GM12892 (cell line): ENCODE data around the gene PCOLCE2.

Experiments used
- POLR2AphosphoS5 ChIP-seq: IDR thresholded peaks from 2 replicates; pipeline ENCODE4 v1.6.1; 2011; ENCODE audit warnings: low read depth, low read length, control low read depth
- TAF1 ChIP-seq: IDR thresholded peaks from 2 replicates; pipeline ENCODE4 v1.6.1; 2011; ENCODE audit warnings: low read depth, mild to moderate bottlenecking, control low read depth, low read length, borderline replicate concordance

DNA sequence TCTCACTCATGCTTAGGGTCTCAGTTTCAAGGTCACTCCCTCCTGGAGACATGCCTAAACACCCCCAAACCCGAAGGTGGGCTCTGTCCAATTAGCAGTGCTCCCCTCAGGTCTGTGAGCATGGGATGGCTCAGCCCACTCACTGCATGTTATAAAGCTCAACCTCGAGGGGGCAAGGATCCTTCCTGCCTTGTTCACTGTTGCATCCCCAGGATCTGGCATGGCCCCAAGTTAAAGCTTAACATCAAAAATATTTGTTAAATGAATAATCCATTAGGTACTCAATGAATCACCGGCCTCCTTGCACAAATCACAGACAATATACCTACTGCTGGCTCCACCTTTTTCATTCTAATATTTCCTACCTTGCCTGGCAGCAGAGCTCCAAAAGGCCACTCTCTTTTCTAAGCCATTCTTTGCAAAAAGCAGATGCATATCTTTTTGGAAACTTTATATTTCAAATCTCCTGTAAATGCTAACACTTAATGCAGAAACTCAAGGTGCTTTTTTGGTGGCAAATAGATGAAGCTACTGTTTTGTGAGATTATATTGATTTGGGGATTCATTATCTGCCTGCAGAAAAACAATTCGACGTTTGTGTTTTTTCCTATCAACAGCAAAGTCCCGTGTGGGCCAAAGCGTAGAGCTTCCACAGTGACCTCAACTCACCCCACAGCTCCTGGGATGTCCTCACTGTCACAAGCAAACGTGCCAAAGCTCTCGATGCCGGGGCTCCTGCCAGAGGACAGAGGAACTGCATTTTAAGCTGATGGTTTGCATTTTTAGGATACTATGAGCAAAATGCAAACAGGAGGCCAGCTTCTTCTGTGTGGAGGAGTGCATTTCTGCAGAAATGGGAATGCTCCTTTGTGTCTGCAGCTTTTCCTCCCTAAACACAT, 35.4 kb downstream of the PCOLCE2 start:
- TF ChIP-seq TAF1: no peak
- TF ChIP-seq POLR2AphosphoS5: no peak
